WTC11 (cell line): ENCODE measurements around the gene HOXA13. TPM values are rescaled to one million over a fixed set of nuclear protein-coding genes. Genes with fewer than 3 reads are reported as not detected.

ENCODE experiments used
- ATAC-seq: fragments of 200-7000 bp; cut with Tn5 transposase; 2 replicates; pipeline ENCODE4 v1.10.0; 2021; ENCODE audit warnings: mild to moderate bottlenecking, moderate library complexity
- CTCF ChIA-PET: fragments of 300-600 bp; sonication (Branson Sonifier 250); formaldehyde crosslinking; loops from one replicate; lab custom pipeline; 2021; ENCODE audit warnings: antibody characterized with exemption; lab: Charles Lee
- POLR2A ChIA-PET: fragments of 350-600 bp; sonication (Branson Sonifier 250); formaldehyde crosslinking; loops from one replicate; lab custom pipeline; 2021; ENCODE audit warnings: antibody characterized with exemption; lab: Charles Lee
- DNase-seq: peaks from one replicate; pipeline ENCODE4 v3.0.0; 2021; ENCODE audit warnings: low spot score
- H3K27ac Mint-ChIP-seq: 2 replicates; pipeline ENCODE4 v1.8.0; 2021; ENCODE audit warnings: mixed read lengths
- H3K27me3 Mint-ChIP-seq: 2 replicates; pipeline ENCODE4 v1.8.0; 2021; ENCODE audit warnings: low read depth, mild to moderate bottlenecking, moderate library complexity, mixed read lengths
- H3K36me3 Mint-ChIP-seq: 2 replicates; pipeline ENCODE4 v1.8.0; 2021; ENCODE audit warnings: mixed read lengths
- H3K4me1 Mint-ChIP-seq: 2 replicates; pipeline ENCODE4 v1.8.0; 2022; ENCODE audit warnings: mixed read lengths
- H3K4me3 Mint-ChIP-seq: 2 replicates; pipeline ENCODE4 v1.8.0; 2021; ENCODE audit warnings: mild to moderate bottlenecking, moderate library complexity, mixed read lengths
- H3K9me3 Mint-ChIP-seq: 2 replicates; pipeline ENCODE4 v1.8.0; 2021; ENCODE audit warnings: mixed read lengths
- FOXK1 ChIP-seq: sonication (generic); formaldehyde crosslinking; IDR thresholded peaks from 2 replicates; pipeline ENCODE4 v1.8.0; 2022; ENCODE audit warnings: mild to moderate bottlenecking, moderate library complexity, missing genetic modification reagents
- HMGXB4 ChIP-seq: sonication (generic); formaldehyde crosslinking; IDR thresholded peaks from 2 replicates; pipeline ENCODE4 v1.8.1; 2023; ENCODE audit warnings: mild to moderate bottlenecking, moderate library complexity, missing genetic modification reagents
- NR1H2 ChIP-seq: sonication (generic); formaldehyde crosslinking; IDR thresholded peaks from 2 replicates; pipeline ENCODE4 v1.9.0; 2021; ENCODE audit warnings: mild to moderate bottlenecking, moderate library complexity, missing genetic modification reagents
- NR3C1 ChIP-seq: sonication (generic); formaldehyde crosslinking; conservative IDR thresholded peaks from 2 replicates; pipeline ENCODE4 v1.8.1; 2023; ENCODE audit warnings: low read depth, mild to moderate bottlenecking, missing genetic modification reagents
- PRDM15 ChIP-seq: sonication (generic); formaldehyde crosslinking; IDR thresholded peaks from 2 replicates; pipeline ENCODE4 v1.8.0; 2022; ENCODE audit warnings: missing genetic modification reagents
- RORB ChIP-seq: fragments of 250-450 bp; sonication (Bioruptor Pico); IDR thresholded peaks from 2 replicates; pipeline ENCODE4 v1.9.0; 2021; ENCODE audit warnings: mild to moderate bottlenecking
- TEAD4 ChIP-seq: sonication (generic); formaldehyde crosslinking; IDR thresholded peaks from 2 replicates; pipeline ENCODE4 v1.8.0; 2022; ENCODE audit warnings: mild to moderate bottlenecking, missing genetic modification reagents
- ZNF263 ChIP-seq: sonication (generic); formaldehyde crosslinking; IDR thresholded peaks from 2 replicates; pipeline ENCODE4 v1.8.1; 2022; ENCODE audit warnings: low read depth, mild to moderate bottlenecking, moderate library complexity, missing genetic modification reagents
- ZNF423 ChIP-seq: fragments of 250-450 bp; sonication (Bioruptor Pico); IDR thresholded peaks from 2 replicates; pipeline ENCODE4 v2.1.2; 2022; ENCODE audit warnings: mild to moderate bottlenecking, moderate library complexity
- ZNF425 ChIP-seq: fragments of 250-450 bp; sonication (Bioruptor Pico); conservative IDR thresholded peaks from 2 replicates; pipeline ENCODE4 v1.9.0; 2021; ENCODE audit warnings: mild to moderate bottlenecking
- ZNF512 ChIP-seq: sonication (generic); formaldehyde crosslinking; IDR thresholded peaks from 2 replicates; pipeline ENCODE4 v1.8.1; 2022; ENCODE audit warnings: missing genetic modification reagents, borderline replicate concordance
- total RNA-seq: library from RNA; stranded (reverse); gene quantifications from 3 replicates; pipeline ENCODE4 v1.2.3, GENCODE V29; 2021

HOXA13 gene
- total RNA-seq, 1 experiment from 2014 or later = not detected

GRCh38 chr7:27181795-27182275 is 18.1 kb downstream of the HOXA13 start (continued):
- TF ChIP-seq HMGXB4 (CRISPR knock-in tag) = no peak
- no peak for TF ChIP-seq ZNF263 (CRISPR knock-in tag)

- H3K27me3 Mint-ChIP-seq = peaks cover 100% of the 10 kb centered on the region
- no peak for ATAC-seq
- ChIA-PET CTCF (interaction anchor here (0.6 to 2.5 kb wide), 43 partner anchors 9 to 914 kb away, joined by 3 to 34 read pairs (median 5); partner anchors contain the start of genes EVX1, HOXA1, HOXA13 and HOXA4), POLR2A (no interaction called here)
- peaks cover 32% of the 10 kb centered on the region for H3K4me1 Mint-ChIP-seq
- TF ChIP-seq ZNF512 = no peak
- TF ChIP-seq NR3C1 (CRISPR knock-in tag) = no peak
- no peak for TF ChIP-seq FOXK1 (CRISPR knock-in tag)
- TF ChIP-seq ZNF423 (CRISPR knock-in tag) = no peak
- TF ChIP-seq NR1H2 (CRISPR knock-in tag) = no peak
- no peak for TF ChIP-seq ZNF425
- no peak for TF ChIP-seq RORB (CRISPR knock-in tag)
- TF ChIP-seq TEAD4 (CRISPR knock-in tag) = no peak
- TF ChIP-seq PRDM15 = no peak
- H3K9me3 Mint-ChIP-seq = no peaks in the 10 kb centered on the region
- H3K36me3 Mint-ChIP-seq = 0 out of 2 replicates have a peak, but pooled peaks cover under 1% of the 10 kb centered on the region
- no peak overlapping the region for H3K27ac Mint-ChIP-seq
- no peak overlapping the region for H3K4me3 Mint-ChIP-seq
- no peak for DNase-seq
These were observed 19.2 kb downstream of the HOXA13 start for GRCh38 chr7:27180431-27181420.
